Measurements from ENCODE around the gene SCO1. TPM values are rescaled to one million over a fixed set of nuclear protein-coding genes. Genes with fewer than 3 reads are reported as not detected.
"Not testable (repeated sequence)": the region's sequence is repeated elsewhere in the genome, so short reads cannot be mapped to it uniquely, and the experiment has no call there.

SCO1 gene
- total RNA-seq, 1 donor from 2014 or later = 27.4 TPM

GRCh38 chr17:10737168-10737622 is 39.9 kb upstream of the SCO1 start:
- peaks cover 3% of the 10 kb centered on the region for H3K4me1 Mint-ChIP-seq (ENCODE audit: unreplicated experiment)
- no peak for DNase-seq (ENCODE audit: extremely low spot score, unreplicated experiment)
- H3K27me3 Mint-ChIP-seq (ENCODE audit: unreplicated experiment) = peaks cover 15% of the 10 kb centered on the region
- H3K36me3 Mint-ChIP-seq (ENCODE audit: unreplicated experiment) = no peaks in the 10 kb centered on the region
- H3K4me3 Mint-ChIP-seq (ENCODE audit: unreplicated experiment) = no peak overlapping the region
- no peaks in the 10 kb centered on the region for H3K9me3 Mint-ChIP-seq (ENCODE audit: unreplicated experiment)
- no peak overlapping the region for H3K27ac Mint-ChIP-seq (ENCODE audit: unreplicated experiment)
- peak; percentile 80 for TF ChIP-seq CTCF (IDR thresholded peaks at IDR 0.05)

GRCh38 chr17:10735821-10736220 is 38.5 kb upstream of the SCO1 start:
- DNase-seq (ENCODE audit: extremely low spot score, unreplicated experiment) = no peak
- H3K27me3 Mint-ChIP-seq (ENCODE audit: unreplicated experiment) = peaks cover 13% of the 10 kb centered on the region
- H3K27ac Mint-ChIP-seq (ENCODE audit: unreplicated experiment) = no peak overlapping the region
- no peaks in the 10 kb centered on the region for H3K9me3 Mint-ChIP-seq (ENCODE audit: unreplicated experiment)
- no peaks in the 10 kb centered on the region for H3K36me3 Mint-ChIP-seq (ENCODE audit: unreplicated experiment)
- no peak for TF ChIP-seq CTCF (IDR thresholded peaks at IDR 0.05)
- no peak overlapping the region for H3K4me3 Mint-ChIP-seq (ENCODE audit: unreplicated experiment)
- peaks cover 7% of the 10 kb centered on the region for H3K4me1 Mint-ChIP-seq (ENCODE audit: unreplicated experiment)

GRCh38 chr17:10735251-10735650 is 37.9 kb upstream of the SCO1 start:
- Mint-ChIP-seq H3K36me3 (ENCODE audit: unreplicated experiment) (no peaks in the 10 kb centered on the region), H3K9me3 (ENCODE audit: unreplicated experiment) (no peaks in the 10 kb centered on the region), H3K4me1 (ENCODE audit: unreplicated experiment) (peaks cover 12% of the 10 kb centered on the region), H3K4me3 (ENCODE audit: unreplicated experiment) (no peak overlapping the region), H3K27me3 (ENCODE audit: unreplicated experiment) (peaks cover 11% of the 10 kb centered on the region), H3K27ac (ENCODE audit: unreplicated experiment) (no peak overlapping the region)
- no peak for TF ChIP-seq CTCF (IDR thresholded peaks at IDR 0.05)
- DNase-seq (ENCODE audit: extremely low spot score, unreplicated experiment) = no peak

GRCh38 chr17:10733666-10734065 is 36.3 kb upstream of the SCO1 start:
- DNase-seq (ENCODE audit: extremely low spot score, unreplicated experiment) = peak; percentile 57
- Mint-ChIP-seq H3K4me3 (ENCODE audit: unreplicated experiment) (no peak overlapping the region), H3K36me3 (ENCODE audit: unreplicated experiment) (no peaks in the 10 kb centered on the region), H3K27ac (ENCODE audit: unreplicated experiment) (no peak overlapping the region), H3K4me1 (ENCODE audit: unreplicated experiment) (peaks cover 17% of the 10 kb centered on the region), H3K27me3 (ENCODE audit: unreplicated experiment) (peaks cover 4% of the 10 kb centered on the region), H3K9me3 (ENCODE audit: unreplicated experiment) (no peaks in the 10 kb centered on the region)
- TF ChIP-seq CTCF (IDR thresholded peaks at IDR 0.05) = no peak

- peak; percentile 51 for DNase-seq (ENCODE audit: extremely low spot score, unreplicated experiment)
- H3K27me3 Mint-ChIP-seq (ENCODE audit: unreplicated experiment); H3K36me3 Mint-ChIP-seq (ENCODE audit: unreplicated experiment); H3K4me3 Mint-ChIP-seq (ENCODE audit: unreplicated experiment); H3K27ac Mint-ChIP-seq (ENCODE audit: unreplicated experiment); H3K9me3 Mint-ChIP-seq (ENCODE audit: unreplicated experiment): not testable (repeated sequence)
- H3K4me1 Mint-ChIP-seq (ENCODE audit: unreplicated experiment) = peaks cover 15% of the 10 kb centered on the region
These were observed 34.8 kb upstream of the SCO1 start for GRCh38 chr17:10732121-10732520.

- Mint-ChIP-seq H3K4me1 (ENCODE audit: unreplicated experiment) (peaks cover 14% of the 10 kb centered on the region), H3K27me3 (ENCODE audit: unreplicated experiment) (peaks cover 2% of the 10 kb centered on the region), H3K9me3 (ENCODE audit: unreplicated experiment) (no peaks in the 10 kb centered on the region), H3K27ac (ENCODE audit: unreplicated experiment) (no peak overlapping the region), H3K4me3 (ENCODE audit: unreplicated experiment) (peak overlapping the region; percentile 69), H3K36me3 (ENCODE audit: unreplicated experiment) (no peaks in the 10 kb centered on the region)
- no peak for TF ChIP-seq CTCF (IDR thresholded peaks at IDR 0.05)
- peak; percentile 49 for DNase-seq (ENCODE audit: extremely low spot score, unreplicated experiment)
These were observed 34.1 kb upstream of the SCO1 start for GRCh38 chr17:10731408-10731879.

- peak overlapping the region; percentile 96 for H3K27ac Mint-ChIP-seq (ENCODE audit: unreplicated experiment)
These were observed 32.9 kb upstream of the SCO1 start for GRCh38 chr17:10730247-10730646.

More at GRCh38 chr17:10730247-10730646, 32.9 kb upstream of the SCO1 start:
- peak; percentile 73 for DNase-seq (ENCODE audit: extremely low spot score, unreplicated experiment)
- H3K27me3 Mint-ChIP-seq (ENCODE audit: unreplicated experiment); H3K36me3 Mint-ChIP-seq (ENCODE audit: unreplicated experiment); H3K9me3 Mint-ChIP-seq (ENCODE audit: unreplicated experiment): not testable (repeated sequence)
- Mint-ChIP-seq H3K4me1 (ENCODE audit: unreplicated experiment) (peaks cover 14% of the 10 kb centered on the region), H3K4me3 (ENCODE audit: unreplicated experiment) (peak overlapping the region; percentile 90)
